Endothelial cell (in vitro differentiated cells): ENCODE results near the gene URB1. TPM values are rescaled to one million over a fixed set of nuclear protein-coding genes. Genes with fewer than 3 reads are reported as not detected.

Experiments
- DNase-seq: peaks from one replicate; pipeline ENCODE4 v3.0.0; 2021; ENCODE audit warnings: low spot score
- H3K27ac Mint-ChIP-seq: one replicate; pipeline ENCODE4 v1.8.0; 2021; ENCODE audit warnings: mixed read lengths, inconsistent platforms; ENCODE audit not compliant: unreplicated experiment
- H3K27me3 Mint-ChIP-seq: one replicate; pipeline ENCODE4 v1.8.0; 2021; ENCODE audit warnings: mild to moderate bottlenecking, moderate library complexity, mixed read lengths, inconsistent platforms; ENCODE audit not compliant: unreplicated experiment
- H3K36me3 Mint-ChIP-seq: one replicate; pipeline ENCODE4 v1.8.0; 2021; ENCODE audit warnings: mild to moderate bottlenecking, low read depth, mixed read lengths, inconsistent platforms; ENCODE audit not compliant: unreplicated experiment
- H3K4me1 Mint-ChIP-seq: one replicate; pipeline ENCODE4 v1.8.0; 2021; ENCODE audit warnings: mild to moderate bottlenecking, mixed read lengths, inconsistent platforms; ENCODE audit not compliant: unreplicated experiment
- H3K4me3 Mint-ChIP-seq: one replicate; pipeline ENCODE4 v1.8.0; 2021; ENCODE audit warnings: mild to moderate bottlenecking, mixed read lengths, inconsistent platforms; ENCODE audit not compliant: unreplicated experiment
- H3K9me3 Mint-ChIP-seq: one replicate; pipeline ENCODE4 v1.8.0; 2021; ENCODE audit warnings: mixed read lengths, inconsistent platforms; ENCODE audit not compliant: unreplicated experiment
- total RNA-seq: library from RNA; stranded (reverse); fragmentation: NEBNext Ultra II Directional; extraction: Animal tissue kit (Norgen Biotek cat#: 25700); gene quantifications from one replicate; pipeline ENCODE4 v1.2.1, GENCODE V29; 2021; ENCODE audit not compliant: unreplicated experiment
- TF ChIP-seq, protein P1 (sequence below): fragments of 200-600 bp; sonication (generic); IDR thresholded peaks from one replicate; pipeline ENCODE4 v1.5.0; 2021; ENCODE audit warnings: antibody characterized with exemption; ENCODE audit not compliant: unreplicated experiment

URB1 gene
- total RNA-seq, 1 donor from 2014 or later: 10.6 TPM

DNA sequence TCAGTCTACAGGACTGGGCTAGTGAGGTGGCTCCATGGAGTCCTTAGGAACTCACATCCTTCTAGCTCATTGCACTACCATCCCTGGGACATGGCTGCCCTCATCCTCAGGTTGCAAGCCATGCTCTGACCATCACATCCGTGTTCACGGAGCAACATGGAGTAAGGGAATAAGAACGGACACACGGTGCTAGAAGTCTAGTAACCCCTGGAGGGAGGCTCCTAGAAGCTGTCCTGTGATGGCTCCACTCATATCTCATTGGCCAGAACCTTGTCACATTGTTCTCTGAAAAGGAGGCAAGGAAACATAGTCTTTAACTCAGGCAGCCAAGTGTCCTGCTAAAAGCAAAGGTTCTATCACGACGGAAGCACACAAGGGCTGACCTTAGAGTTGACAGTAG, 90.3 kb downstream of the URB1 start:
- H3K4me1 Mint-ChIP-seq: peaks cover 17% of the 10 kb centered on the region

DNA sequence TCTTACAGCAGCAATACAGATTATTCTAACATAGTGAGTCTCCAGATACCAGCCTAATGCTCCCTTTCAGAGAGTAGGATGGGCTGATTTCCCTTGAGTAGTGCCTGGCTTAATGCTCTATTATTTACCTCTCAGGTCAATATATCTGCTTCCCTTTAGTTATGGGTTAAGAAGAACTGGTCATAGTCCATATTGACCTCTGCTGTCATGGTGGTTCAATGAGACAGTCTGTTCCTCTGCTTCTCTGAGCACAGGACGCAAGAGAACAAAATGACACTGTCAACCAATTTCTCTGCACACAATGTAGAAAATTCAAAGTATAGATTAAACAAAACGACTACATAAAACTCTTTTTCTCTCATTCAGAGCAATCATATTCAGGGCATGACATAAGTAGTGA, 91.2 kb downstream of the URB1 start:
- Mint-ChIP-seq H3K36me3 (no peaks in the 10 kb centered on the region), H3K4me1 (peaks cover 16% of the 10 kb centered on the region), H3K27ac (no peak overlapping the region), H3K9me3 (no peaks in the 10 kb centered on the region), H3K27me3 (no peaks in the 10 kb centered on the region), H3K4me3 (no peak overlapping the region)
- DNase-seq: no peak
- TF ChIP-seq, protein P1, sequence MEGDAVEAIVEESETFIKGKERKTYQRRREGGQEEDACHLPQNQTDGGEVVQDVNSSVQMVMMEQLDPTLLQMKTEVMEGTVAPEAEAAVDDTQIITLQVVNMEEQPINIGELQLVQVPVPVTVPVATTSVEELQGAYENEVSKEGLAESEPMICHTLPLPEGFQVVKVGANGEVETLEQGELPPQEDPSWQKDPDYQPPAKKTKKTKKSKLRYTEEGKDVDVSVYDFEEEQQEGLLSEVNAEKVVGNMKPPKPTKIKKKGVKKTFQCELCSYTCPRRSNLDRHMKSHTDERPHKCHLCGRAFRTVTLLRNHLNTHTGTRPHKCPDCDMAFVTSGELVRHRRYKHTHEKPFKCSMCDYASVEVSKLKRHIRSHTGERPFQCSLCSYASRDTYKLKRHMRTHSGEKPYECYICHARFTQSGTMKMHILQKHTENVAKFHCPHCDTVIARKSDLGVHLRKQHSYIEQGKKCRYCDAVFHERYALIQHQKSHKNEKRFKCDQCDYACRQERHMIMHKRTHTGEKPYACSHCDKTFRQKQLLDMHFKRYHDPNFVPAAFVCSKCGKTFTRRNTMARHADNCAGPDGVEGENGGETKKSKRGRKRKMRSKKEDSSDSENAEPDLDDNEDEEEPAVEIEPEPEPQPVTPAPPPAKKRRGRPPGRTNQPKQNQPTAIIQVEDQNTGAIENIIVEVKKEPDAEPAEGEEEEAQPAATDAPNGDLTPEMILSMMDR: no peak

More for the DNA sequence above, 90.3 kb downstream of the URB1 start:
- Mint-ChIP-seq H3K9me3 (no peaks in the 10 kb centered on the region), H3K4me3 (no peak overlapping the region), H3K27ac (no peak overlapping the region), H3K36me3 (no peaks in the 10 kb centered on the region), H3K27me3 (no peaks in the 10 kb centered on the region)
- no peak for DNase-seq
- TF ChIP-seq, protein P1: no peak

DNA sequence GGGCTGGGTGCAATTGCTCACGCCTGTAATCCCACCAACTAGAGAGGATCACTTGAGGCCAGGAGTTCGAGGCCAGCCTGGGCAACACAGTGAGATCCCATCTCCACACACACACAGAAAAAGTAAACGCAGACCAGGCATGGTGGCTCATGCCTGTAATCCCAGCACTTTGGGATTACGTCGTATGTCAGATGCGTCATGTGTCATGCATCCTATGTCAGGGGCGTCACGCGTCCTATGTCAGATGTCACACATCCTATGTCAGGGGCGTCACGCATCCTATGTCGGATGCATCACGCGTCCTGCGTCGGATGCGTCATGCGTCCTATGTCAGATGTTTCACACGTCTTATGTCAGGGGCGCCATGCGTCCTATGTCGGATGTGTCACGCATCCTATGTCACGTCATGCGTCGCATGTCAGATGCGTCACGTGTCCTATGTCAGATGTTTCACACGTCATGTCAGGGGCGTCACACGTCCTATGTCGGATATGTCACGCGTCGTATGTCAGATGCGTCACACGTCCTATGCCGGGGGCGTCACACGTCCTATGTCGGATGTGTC, 92.6 kb downstream of the URB1 start:
- Mint-ChIP-seq H3K4me3 (no peak overlapping the region), H3K27ac (no peak overlapping the region), H3K4me1 (peaks cover 2% of the 10 kb centered on the region), H3K27me3 (no peaks in the 10 kb centered on the region), H3K9me3 (no peaks in the 10 kb centered on the region), H3K36me3 (no peaks in the 10 kb centered on the region)
- DNase-seq: no peak
- TF ChIP-seq, protein P1: no peak

DNA sequence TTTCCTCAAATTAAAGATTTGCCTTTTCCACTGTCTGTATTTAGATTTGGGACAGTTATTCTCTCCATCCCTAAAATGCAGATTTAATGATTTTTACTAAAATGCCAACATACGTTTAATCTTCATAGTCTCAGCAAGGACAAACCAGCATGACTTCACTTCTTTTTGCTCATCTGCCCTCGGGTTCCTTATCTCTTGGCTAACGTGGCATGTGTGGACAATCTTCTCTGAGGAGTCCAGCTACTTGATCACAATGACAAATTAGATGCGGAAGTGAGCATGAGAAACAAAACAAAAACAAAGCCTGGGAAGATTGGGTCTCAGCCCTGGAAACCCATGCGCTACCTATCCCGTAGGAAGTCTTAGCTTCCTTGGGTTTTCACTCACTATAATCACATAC, 93.1 kb downstream of the URB1 start:
- Mint-ChIP-seq H3K4me1 (no peaks in the 10 kb centered on the region), H3K9me3 (no peaks in the 10 kb centered on the region), H3K27ac (no peak overlapping the region), H3K36me3 (no peaks in the 10 kb centered on the region), H3K27me3 (no peaks in the 10 kb centered on the region), H3K4me3 (no peak overlapping the region)
- no peak for DNase-seq
- TF ChIP-seq, protein P1: no peak

DNA sequence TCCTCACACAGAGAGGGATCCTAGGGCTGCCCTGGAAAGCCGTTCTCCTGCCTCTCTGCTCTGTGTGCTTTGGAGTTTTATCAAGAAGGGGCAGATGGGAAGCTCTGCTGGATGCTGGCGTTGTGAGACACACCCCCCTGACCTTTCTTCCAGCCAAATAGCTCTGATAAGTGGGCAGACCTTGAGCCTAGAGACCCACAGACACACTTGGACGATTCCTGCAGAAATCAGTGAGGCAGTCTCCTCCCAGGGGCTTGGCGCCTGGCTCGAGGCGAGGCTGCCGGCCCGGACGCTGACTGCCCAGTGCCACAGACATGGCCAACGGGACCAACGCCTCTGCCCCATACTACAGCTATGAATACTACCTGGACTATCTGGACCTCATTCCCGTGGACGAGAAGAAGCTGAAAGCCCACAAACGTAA, 94.1 kb downstream of the URB1 start, which contains the start of gene MRAP:
MRAP (plus strand) TSS at position 198 of the 424 bp plus-strand sequence; CDS start at position 315, 117 bp downstream.
- no peaks in the 10 kb centered on the region for H3K9me3 Mint-ChIP-seq
- TF ChIP-seq, protein P1: no peak
- H3K27me3 Mint-ChIP-seq: no peaks in the 10 kb centered on the region
- H3K27ac Mint-ChIP-seq: no peak within 1 kb of the TSS
- no peak for DNase-seq
- H3K4me3 Mint-ChIP-seq: no peak within 1 kb of the TSS
- no peaks in the 10 kb centered on the region for H3K4me1 Mint-ChIP-seq
- H3K36me3 Mint-ChIP-seq: no peaks in the 10 kb centered on the region
